NCI-H1436 (cell line): Measurements from ENCODE around the gene GABBR2.

ENCODE experiments used
- DNase-seq: peaks from one replicate; lab custom pipeline; 2025; lab: John Stamatoyannopoulos, UW

GABBR2 gene

DNA sequence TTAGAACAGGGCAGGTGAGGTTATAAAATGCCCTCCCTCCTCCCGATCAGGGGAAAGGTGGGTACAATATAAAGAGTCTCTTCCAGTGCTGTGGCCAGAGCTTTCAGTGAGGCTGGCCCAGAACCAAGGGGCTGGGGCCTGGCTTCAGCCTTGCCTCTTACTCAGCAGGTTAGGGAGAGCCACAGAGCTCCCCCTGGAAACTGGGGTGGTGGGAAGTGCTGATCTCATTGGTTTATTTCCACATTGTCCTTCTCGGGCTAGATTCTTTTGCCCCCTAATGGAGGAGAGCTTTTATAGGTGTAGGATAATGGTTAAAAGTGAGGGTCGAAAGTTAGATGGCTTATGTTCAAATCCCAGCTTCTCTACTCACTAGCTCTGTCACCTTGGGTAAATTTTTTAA, 266.6 kb downstream of the GABBR2 start:
- DNase-seq, result no peak

DNA sequence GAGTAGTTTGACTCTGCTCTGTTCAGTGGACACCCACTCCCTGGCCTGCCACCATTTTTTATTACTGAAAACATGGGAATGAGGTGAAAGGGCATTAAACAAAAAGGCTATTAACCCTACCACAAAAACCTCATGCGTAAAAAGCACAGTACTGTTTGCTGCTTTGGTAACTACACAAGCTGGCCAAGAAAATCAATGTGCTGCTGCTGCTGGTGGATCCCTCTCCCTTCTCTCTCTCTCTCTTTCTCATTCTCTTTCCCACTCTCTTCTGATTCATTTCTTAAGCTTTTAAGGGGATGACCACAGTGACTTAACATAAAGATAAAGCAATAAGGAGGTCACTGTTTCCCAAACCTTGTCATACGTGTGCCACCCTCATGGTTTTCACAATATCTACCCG, 270.1 kb downstream of the GABBR2 start:
- no peak for DNase-seq

DNA sequence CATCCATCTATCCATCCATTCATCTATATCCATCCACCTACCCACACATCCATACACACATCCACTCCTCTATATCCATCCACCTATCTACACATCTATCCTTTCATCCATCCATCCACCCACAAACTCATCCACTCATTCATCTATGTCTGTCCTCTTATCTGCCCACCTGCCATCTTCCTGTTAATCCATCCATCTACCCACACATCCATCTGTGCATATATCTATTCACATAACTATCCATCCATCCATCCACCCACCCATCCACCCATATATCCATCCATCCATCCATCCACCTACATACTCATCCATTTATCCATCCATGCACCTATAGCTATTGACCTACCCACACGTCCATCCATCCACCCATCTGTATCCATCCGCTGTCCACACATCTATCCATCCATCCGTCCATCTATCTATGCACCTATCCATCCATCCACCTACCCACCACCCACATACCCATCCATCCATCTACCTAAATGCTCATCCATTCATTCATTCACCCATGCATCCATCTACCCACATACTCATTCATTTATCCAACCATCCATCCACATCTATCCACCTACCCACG, 271.2 kb downstream of the GABBR2 start:
- no peak for DNase-seq

DNA sequence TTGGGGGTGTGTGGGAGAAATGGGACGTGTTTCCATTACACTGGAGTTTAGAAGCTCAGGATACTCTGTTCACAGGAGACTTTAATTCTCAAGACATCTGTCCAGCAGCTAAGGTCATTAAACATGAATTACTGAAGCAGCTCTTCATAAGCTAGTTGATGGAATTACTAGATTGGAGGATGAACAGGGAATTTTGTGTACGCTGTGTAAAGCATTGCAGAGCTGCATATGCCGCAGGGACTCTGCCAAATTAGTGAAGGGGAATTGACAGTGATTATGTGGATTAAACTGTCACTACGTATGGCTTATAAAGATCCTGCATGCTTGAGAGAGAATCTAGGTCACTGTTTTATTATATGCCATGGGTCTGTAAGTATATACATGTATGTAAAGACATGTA, 275.8 kb downstream of the GABBR2 start:
- no peak for DNase-seq

DNA sequence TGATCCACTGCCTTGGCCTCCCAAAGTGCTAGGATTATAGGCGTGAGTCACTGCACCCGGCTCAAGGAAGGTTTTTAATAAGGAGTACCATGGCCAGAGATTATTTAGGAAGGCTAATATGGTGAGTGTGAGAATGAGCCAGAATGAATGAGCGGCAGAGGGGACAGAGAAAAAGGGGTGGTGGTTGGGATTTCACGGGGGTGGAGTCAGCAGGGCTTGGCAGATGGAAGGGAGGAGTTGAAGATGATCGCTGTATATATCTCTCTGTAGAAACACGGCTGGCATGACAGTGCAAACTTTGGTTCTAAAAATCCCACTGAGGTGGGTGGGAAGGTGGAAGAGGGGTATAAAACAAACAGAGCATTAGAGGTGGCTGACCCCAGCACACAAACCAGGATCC, 276.6 kb downstream of the GABBR2 start:
- DNase-seq, result no peak

DNA sequence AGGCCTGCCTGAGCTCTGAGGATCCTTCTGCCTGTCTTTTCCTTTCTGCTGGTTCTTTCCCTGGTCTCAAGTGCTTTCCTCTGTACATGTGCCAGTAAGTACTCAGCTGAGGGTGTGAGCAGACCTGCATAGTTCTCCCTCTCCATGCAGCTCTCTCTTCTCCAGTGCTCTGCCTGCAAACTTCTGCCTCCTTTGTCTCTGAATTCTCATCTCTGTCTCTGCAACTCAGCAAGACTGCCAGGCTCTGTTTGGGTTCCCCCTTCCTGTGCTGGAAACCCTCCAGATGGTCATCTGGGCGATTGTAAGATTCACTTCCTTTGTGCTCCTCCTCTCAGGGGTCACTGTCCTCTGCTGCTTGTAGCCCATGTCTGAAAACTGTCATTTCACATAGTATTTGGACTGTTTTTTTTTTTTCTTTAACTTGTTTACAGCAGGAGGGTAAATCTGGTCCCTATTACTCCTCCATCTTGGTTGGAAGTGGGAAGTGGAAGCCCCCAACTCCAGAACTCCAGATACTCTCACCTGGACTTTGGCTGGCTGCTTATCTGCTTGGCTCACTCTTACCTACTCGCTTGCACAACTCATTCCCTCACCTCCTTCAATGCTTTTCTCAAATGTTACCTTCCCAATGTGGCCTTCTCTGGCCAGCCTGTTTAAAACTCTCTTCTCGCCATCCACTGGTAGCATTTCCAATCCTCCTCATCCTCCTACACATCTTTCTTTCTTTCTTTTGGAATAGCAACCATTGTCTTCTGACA, 278.0 kb downstream of the GABBR2 start:
- DNase-seq, result no peak

DNA sequence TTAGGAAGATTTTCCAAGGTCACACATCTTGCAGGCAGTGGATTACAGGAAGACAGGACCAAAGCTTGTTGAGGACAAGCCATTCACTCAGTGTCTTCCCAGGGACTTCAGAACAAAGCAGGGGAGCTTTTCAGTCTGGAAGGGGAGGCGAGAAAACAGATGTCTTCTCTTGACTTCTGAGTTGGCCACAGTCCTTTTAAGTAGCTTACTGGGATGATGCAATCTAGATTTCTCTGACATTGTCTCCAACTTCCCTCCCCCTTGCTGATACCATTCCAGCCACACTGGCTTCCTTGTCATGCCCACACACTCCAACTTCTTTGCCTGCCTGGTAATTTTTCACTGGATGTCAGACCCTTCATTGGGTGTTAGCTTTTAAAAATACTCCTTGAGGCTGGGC, 279.1 kb downstream of the GABBR2 start:
- DNase-seq, result no peak

DNA sequence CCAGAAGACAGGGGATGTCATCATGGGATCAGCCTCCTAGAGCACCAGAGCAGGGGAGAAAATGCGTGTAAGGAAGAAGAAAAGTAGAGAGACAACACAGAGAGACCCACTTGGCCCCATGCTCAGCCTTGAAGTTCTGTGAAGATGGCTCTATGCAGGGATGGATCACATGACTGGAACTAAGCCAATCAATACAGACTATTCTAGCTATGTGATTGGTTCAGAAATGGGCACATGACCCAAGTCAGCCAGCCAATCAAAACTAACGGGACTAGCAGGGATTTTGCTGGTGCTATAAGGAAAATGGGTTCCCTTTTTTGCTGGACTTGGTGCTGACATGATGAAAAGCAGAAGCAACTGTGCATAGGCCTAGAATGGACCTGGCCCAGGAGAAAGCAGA, 280.3 kb downstream of the GABBR2 start:
- no peak for DNase-seq

DNA sequence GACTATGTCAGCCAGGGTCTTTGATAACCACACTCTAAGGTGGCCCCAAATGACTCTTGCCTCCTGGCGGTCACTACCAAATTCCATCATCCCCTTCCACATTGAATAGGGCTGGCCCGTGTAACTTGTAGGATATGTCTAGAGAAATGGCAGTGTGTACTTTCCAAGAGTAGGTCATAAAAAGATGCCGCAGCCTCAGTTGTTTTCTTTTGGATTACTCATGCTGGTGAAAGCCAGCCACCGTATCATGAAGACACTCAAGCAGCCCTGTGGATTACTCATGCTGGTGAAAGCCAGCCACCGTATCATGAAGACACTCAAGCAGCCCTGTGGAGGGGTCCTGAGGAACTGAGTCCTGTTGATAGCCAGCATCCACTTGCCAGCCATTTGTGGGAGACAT, 281.2 kb downstream of the GABBR2 start:
- DNase-seq, result no peak

DNA sequence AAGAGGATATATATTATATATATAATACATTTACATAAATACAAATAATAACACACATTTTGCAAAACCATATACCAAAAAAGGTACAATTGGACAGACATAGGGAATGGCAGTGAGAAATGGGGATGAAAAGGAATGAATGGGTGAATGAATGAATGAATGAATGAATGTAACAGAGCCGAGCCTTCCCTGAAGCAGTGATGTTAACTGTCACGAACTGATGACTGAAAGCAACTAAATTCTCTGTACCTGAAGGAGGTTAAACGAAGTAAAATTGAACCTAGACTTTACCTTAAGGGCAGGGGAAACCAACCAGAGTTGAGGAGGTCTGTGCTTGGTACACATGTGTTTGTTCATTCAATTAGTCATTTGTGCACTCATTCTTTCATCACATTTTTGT, 283.7 kb downstream of the GABBR2 start:
- DNase-seq, result no peak

DNA sequence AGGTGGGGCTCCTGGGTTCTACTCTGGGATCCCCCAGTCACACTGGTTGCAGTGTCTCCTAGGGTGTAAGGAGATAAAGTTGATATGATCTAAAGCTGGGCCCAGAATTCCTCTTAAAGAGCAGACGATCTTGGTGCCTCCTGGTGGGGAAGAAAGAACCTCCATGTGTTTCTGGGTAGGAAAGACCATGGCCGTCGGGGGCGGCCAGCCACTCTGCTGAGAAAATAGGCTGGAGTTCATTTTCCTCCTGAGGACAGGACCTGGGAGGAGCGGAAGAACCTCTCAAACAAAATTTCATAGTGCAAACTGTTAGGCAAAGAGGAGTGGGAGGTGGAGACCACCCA, 289.5 kb downstream of the GABBR2 start:
- no peak for DNase-seq

DNA sequence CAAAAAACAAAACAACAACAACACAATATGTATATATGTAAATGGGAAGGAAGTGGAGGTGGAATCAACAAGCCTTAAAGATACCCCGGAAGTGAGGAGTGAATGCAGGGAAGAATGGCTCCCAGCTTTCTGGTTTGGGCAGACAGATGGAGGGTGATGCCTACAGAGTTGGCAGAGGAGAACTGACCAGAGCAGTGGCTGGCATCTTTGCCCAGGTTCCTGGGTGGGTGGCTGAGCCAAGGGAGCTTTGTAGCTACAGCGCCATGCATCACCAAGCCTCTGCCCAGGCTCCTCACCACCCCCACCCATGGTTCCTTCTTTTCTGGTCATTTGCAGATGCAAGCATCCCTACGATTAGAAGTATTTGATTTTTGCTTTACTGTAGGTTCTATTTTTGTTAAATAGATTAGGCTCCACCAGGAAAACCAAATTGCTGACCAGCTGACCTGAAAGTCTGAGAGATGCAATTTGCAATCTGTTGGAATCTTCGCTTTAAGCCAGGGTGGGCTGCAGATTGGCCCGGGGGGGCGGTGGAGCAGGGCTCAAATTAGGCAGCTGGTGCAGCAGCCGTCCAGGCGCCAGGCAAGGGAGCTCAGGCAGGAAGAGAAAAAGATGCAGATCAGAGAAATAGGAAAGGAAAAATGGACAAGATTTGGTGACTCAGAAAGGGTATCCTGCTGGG, 290.0 kb downstream of the GABBR2 start:
- DNase-seq, result no peak

DNA sequence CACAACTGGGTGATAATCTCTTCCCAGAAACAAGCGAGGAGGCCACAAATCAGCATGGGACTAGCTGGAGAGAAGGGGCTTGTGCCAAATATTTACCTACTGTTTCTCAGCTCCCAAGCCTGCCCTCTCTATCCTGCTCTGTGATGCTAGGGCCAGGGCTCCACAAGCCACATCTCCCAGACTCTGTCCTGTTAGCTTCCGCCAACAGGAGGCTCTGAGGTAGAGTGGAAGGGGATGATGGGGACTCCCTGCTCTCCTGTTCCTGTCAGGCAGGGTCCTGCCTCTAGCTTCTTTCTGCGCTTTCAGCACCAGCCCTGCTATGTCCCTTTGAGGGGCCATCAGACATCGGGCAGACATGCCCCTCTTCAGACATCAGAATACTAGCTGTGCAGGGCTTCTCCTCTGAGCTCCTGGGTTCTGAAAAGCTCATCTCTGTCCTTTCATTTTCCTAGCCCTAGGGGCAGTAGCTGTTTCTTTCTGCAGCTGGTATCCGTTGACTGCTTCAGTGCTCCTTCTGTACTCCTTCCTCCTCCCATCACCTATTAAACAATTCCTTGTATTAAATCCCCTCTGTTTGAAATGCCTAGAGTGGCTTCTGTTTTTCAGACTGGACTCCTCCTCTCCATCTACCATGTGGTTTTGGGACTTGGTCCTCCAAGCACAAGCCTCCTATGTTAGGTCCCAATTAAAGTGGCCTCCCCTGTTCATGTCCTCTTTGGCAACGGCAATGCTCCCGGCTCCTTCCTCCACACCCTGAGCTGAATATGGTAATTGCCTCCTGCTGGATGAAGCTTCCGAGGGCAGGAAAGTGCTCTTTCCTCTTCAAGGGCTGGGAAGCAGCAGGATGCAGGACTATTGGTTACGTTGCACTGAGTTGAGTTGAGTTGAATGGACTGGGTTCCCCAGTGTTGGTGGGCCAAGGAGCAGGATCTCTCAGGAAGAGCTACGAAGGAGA, 292.2 kb downstream of the GABBR2 start:
- DNase-seq, result no peak

DNA sequence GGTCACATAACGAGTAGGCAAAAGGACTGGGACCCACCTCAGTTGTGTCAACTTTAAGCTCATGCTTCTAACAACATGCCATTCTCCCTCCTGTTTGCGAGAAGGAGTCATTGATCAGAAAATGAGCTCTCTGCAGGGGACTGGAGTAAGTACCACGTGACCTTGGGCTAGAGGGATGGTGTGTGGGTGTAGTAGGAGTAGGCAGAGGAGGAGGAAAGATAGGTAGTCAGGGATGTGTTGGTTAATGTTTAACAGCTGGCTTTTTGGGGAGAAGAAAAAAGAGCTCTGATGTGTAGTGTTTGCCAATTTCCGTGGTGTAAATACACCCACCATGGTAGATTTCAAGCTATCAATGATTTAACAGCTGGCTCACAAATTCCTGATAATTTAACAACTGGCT, 293.0 kb downstream of the GABBR2 start:
- no peak for DNase-seq

DNA sequence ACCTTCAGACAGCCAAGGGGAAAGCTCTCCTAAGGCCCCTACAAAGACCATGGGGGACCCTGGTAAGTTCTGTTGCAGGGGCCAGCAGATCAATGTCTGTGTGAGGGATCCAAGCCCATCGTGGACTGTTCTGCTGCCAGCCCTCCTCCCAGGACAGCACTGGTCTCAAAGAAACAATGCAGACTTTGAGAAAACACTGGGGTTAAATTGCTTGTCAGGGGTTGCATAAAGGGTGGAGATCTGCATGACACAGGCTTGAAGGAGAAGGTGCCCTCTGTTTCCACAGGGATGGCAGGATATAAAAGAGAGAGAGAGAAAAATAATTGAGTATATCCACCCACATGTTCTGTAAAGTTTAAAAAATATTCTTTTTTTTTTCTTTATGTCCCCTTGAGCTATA, 295.7 kb downstream of the GABBR2 start:
- DNase-seq, result no peak

DNA sequence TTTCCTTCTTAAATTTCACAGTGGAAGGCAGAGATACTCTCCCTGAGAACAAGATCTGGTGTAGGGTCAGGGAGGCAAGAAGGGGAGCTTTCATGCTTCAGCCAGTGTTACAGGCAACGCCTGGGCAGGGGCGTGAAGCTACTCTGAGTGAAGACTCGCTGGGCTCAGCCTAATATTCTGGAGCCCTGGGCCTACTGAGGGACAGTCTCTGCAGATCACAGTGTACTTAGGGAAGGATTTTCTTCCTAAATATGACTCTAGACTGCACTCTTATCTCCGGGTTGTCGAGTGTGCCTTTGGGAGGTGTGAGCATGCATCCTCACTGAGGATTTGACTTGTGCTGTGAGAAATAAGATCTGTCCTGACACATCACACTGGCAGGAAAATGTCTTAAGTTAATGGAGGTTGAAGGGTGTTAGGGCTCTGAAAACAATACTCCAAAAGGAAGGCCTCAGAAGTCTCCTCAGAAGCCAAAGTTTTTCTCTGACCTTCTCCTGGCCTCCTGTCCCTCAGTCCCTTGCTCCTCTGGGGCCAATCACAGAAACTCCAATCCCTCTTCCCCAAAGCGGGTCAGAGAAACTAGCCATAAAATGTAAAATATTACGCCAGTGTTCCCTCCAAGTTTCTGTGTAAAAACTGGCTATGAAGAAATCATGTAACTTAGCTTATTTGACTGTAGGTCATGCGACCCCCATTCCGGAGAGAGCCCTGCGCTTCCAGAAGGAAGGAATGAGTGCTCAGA, 296.5 kb downstream of the GABBR2 start:
- no peak for DNase-seq

DNA sequence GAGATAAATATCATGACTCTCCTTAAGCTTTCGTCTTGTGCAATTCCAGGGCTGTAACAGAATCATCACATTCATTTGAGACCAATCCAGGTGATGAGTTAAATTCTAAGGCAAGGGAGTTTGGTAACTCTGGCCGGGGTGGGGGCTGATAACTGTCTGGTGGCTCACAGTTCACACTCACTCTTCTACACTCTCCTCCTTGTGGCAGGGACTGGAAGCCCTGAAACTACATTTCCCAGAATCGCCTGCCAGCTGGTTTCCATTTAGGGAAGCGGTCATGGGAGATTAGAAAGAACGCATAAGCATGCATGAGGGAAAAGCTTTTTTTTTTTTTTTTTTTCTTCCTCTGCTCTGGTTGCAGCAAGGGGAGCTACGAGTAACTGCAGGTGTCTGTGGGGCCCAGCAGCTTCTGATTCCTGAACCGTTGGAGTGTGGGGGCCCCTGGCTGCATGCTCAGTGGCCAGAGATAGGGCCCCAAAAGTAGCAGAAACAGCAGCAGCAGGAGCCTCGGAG, 298.5 kb downstream of the GABBR2 start:
- DNase-seq, result no peak

DNA sequence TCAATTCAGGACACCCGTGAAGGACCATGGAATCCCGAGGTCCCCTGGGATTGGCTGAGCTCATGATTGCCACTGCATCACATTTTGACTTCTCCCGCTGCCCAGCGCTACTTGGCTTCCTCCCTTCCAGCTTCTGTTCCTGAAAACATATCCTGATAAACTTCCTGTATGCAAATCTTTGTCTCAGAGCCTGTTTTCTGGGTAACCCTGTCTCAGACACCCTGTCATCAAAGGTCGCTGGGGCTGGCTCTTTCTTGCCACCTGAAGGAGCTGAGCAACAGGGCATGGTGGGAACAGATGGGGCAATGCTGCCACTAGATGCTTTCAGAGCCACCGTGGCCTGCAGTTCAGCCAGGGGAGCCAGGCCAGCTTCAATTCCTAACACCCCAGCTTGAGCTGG, 299.0 kb downstream of the GABBR2 start:
- DNase-seq, result no peak

DNA sequence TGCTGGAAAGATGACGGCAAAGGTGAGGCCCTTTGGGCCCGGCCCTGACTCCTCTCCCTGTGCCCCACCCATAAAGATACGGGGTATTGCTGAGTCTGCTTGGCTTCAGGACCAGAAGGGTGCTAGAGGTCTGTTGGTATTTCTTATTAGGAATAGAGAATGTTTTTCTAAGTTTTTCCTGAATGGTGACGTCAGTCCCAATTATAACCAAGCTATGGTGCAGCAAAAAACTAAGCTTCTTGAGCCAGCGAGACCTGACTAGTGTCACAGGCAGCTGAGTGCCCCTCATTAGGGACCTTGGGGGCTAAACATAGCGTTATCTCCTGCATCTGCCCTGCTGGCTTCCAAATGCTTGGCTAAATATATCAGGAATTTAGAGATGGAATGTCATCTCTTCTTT, 302.3 kb downstream of the GABBR2 start:
- DNase-seq, result no peak

DNA sequence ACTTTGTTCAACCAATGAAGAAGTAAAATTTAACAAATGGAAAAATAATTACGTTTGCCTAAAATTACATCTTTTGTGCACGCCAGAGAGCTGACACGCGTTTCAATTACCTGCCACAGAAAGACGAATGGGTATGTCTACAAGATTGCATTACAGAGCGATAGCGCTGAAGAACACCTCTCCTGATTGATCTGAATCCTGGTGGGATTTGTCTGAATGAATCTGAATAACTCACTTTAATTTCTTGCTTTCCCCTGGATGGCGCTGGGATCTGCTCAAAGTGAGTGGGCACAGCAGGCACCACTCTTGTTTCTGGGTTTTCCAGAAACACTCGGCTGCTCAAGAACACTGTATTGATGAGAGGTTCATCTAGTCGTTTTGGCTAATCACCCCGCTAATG, 304.5 kb downstream of the GABBR2 start:
- peak; percentile 10 for DNase-seq

DNA sequence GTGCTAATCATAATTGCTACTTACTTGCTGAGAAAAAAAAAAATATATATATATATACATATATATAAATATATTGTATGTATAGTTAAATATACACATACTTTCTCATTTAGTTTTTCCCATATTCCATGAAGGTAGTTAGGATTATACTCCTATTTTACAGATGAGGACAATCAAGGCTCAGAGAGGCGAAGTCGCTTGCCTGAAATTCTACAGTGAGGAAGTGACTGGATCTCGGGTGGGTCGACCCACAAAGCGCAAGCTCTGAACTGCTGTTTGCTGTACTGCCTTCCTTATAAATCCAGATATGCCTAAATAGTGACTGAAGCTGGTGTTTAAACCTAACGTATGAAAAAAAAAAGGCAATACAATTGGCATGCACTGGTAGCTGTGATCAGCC, 305.0 kb downstream of the GABBR2 start:
- no peak for DNase-seq
